ENCODE data around the gene APBB1IP.

Gene APBB1IP

GRCh38 chr10:26527018-26527417 is 88.9 kb downstream of the APBB1IP start:
- Histone ChIP-seq H3K27ac (replicated peaks) (no peak overlapping the region), H3K4me3 (replicated peaks; ENCODE audit: insufficient read depth, low read length) (no peak overlapping the region), H3K27me3 (ENCODE audit: insufficient read depth, poor library complexity, severe bottlenecking) (no peaks in the 10 kb centered on the region)
- no peak for TF ChIP-seq POLR2AphosphoS5 (IDR thresholded peaks at IDR 0.05; ENCODE audit: low read depth)
- no peak for TF ChIP-seq GABPA (IDR thresholded peaks at IDR 0.05; ENCODE audit: low read depth)
- no peak for TF ChIP-seq SPI1 (IDR thresholded peaks at IDR 0.05; ENCODE audit: borderline replicate concordance, low read depth)
- no peak for TF ChIP-seq REST (IDR thresholded peaks at IDR 0.05; ENCODE audit: insufficient replicate concordance, low read depth)
- TF ChIP-seq CTCF (IDR thresholded peaks at IDR 0.05; ENCODE audit: insufficient read depth, low read length), result no peak
- DNase-seq (ENCODE audit: low read depth in 1 of 2, low spot score in 1 of 2), result no peak

GRCh38 chr10:26528048-26528447 is 89.9 kb downstream of the APBB1IP start:
- no peak for TF ChIP-seq SPI1 (IDR thresholded peaks at IDR 0.05; ENCODE audit: borderline replicate concordance, low read depth)
- no peak for TF ChIP-seq GABPA (IDR thresholded peaks at IDR 0.05; ENCODE audit: low read depth)
- TF ChIP-seq REST (IDR thresholded peaks at IDR 0.05; ENCODE audit: insufficient replicate concordance, low read depth), result no peak
- no peak for TF ChIP-seq POLR2AphosphoS5 (IDR thresholded peaks at IDR 0.05; ENCODE audit: low read depth)
- no peak for TF ChIP-seq CTCF (IDR thresholded peaks at IDR 0.05; ENCODE audit: insufficient read depth, low read length)
- H3K27ac ChIP-seq (replicated peaks), result no peak overlapping the region
- DNase-seq (ENCODE audit: low read depth in 1 of 2, low spot score in 1 of 2), result no peak
- no peaks in the 10 kb centered on the region for H3K27me3 ChIP-seq (ENCODE audit: insufficient read depth, poor library complexity, severe bottlenecking)
- no peak overlapping the region for H3K4me3 ChIP-seq (replicated peaks; ENCODE audit: insufficient read depth, low read length)

DNA sequence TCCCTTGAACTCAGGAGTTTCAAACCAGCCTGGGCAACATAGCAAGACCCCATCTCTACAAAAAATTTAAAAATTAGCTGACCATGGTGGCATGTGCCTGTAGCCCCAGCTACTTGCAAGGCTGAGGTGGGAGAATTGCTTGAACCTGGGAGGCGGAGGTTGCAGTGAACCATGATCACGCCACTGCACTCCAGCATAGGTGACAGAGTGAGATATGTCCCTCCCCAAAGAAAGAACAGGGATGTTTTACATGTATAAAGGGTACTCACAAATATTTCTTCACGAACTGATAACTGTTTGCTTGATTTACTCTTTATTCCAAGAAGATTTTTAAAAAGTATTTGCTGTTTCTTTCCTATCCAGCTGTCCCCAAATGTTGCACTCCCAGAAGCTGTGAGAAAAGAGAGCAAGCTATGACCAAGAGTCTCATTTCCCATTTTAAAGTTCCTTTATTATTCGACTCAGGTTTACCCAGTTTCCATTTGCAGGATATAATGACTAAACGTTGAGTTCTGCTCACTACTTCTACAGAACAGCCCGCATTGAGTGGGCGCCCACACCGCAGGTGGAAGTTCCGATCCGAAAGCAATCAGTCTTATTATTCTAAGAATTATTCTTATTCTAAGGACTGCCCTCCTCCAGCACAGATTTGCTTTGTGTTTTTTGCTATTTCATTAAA is 90.7 kb downstream of the APBB1IP start:
- H3K27ac ChIP-seq (replicated peaks), result no peak overlapping the region
- H3K27me3 ChIP-seq (ENCODE audit: insufficient read depth, poor library complexity, severe bottlenecking), result no peaks in the 10 kb centered on the region
- no peak for DNase-seq (ENCODE audit: low read depth in 1 of 2, low spot score in 1 of 2)
- H3K4me3 ChIP-seq (replicated peaks; ENCODE audit: insufficient read depth, low read length), result no peak overlapping the region
- no peak for TF ChIP-seq CTCF (IDR thresholded peaks at IDR 0.05; ENCODE audit: insufficient read depth, low read length)
- no peak for TF ChIP-seq GABPA (IDR thresholded peaks at IDR 0.05; ENCODE audit: low read depth)
- no peak for TF ChIP-seq POLR2AphosphoS5 (IDR thresholded peaks at IDR 0.05; ENCODE audit: low read depth)
- TF ChIP-seq REST (IDR thresholded peaks at IDR 0.05; ENCODE audit: insufficient replicate concordance, low read depth), result no peak
- TF ChIP-seq SPI1 (IDR thresholded peaks at IDR 0.05; ENCODE audit: borderline replicate concordance, low read depth), result no peak
